NCI-H2196 treated with DMSO at 0.1 percent for 48 hours (cell line): ENCODE measurements around the gene ITPKA.

Experiments
- DNase-seq: peaks from one replicate; lab custom pipeline; 2025; ENCODE audit not compliant: unreplicated experiment; lab: John Stamatoyannopoulos, UW

ITPKA gene

DNA sequence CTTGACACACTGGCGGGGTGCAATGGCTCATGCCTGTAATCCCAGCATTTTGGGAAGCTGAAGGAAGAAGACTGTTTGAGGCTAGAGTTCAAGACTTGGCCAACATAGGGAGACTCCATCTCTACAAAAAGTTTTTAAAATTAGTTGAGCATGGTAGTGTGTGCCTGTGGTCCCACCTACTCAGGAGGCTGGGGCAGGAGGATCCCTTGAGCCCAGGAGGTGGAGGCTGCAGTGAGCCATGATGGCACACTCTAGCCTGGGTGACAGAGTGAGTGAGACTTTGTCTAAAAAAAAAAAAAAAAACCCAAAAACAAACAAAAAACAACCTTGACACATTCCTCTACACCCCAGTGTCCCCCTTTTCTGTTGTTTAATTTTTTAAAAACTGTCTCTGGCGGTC is 4.0 kb upstream of the ITPKA start:
- DNase-seq: no peak

DNA sequence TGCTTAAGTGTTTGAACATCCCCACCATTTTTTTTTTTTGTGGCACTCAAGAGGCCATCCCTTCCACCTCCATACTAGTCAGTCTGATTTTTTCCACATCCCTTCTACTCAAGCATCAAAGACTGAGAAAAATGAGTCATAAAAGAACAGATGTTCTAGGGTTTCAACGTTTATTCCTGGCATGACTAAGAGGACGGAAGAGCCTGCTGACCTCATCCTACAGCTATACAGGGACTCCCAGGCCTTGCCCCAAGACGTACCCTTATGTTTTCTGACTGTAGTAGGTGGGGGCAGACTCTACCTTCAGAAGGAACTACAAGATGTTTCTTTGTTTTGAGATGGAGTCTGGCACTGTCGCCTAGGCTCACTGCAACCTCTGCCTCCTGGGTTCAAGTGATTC is 3.3 kb upstream of the ITPKA start:
- no peak for DNase-seq

DNA sequence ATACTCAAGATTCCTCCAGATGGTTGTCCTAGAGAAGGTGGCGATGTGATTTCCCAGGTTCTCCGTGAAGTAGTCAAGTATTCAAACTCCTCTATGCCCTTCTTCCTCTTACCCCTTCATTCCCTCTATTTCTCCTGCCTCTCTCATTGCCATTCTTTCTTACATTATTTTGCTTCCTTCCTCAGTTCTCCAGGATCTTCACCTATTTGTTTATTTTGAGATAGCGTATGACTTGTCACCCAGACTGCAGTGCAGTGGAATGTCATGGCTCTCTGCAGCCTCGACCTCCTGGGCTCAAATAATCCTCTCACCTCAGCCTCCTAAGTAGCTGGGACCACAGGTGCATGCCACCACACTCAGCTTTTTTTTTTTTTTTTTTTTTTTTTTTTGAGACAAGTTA is 1.8 kb upstream of the ITPKA start:
- no peak for DNase-seq

DNA sequence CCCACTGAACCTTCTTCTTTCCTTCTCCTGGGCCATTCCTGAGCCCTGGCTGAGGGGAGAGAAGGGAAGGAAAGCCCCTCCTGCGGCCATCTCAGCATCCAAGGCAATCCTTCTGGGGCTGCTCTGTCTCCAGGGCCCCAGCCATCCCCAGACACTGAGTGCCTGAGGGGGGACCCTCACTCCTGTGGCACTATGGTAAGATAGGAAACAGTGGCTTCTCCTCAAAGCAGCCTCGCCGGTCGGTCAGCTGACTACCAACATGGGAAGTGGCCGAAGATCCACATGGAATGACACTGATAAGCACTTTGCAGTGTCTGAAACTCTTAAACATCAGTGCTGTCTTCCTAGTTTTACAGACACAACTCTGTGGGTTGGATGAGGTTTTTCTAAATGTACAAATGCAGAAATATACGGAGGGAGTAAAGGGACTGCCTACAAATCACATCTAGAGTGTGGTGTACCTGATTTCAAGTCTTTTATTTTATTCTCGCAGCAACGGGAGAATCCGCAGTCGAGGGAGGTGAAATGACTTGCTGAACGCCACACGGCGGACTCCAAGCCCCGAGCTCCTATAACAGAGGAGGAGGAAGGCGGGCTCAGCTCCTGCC is 973 bp upstream of the ITPKA start:
- DNase-seq: no peak

DNA sequence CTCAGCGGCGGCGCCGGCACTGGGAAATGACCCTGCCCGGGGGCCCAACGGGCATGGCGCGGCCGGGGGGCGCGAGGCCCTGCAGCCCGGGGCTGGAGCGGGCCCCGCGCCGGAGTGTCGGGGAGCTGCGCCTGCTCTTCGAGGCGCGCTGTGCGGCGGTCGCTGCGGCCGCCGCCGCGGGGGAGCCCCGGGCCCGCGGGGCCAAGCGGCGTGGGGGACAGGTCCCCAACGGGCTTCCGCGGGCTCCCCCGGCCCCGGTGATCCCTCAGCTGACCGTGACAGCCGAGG is 172 bp downstream of the ITPKA start:
- DNase-seq: no peak

DNA sequence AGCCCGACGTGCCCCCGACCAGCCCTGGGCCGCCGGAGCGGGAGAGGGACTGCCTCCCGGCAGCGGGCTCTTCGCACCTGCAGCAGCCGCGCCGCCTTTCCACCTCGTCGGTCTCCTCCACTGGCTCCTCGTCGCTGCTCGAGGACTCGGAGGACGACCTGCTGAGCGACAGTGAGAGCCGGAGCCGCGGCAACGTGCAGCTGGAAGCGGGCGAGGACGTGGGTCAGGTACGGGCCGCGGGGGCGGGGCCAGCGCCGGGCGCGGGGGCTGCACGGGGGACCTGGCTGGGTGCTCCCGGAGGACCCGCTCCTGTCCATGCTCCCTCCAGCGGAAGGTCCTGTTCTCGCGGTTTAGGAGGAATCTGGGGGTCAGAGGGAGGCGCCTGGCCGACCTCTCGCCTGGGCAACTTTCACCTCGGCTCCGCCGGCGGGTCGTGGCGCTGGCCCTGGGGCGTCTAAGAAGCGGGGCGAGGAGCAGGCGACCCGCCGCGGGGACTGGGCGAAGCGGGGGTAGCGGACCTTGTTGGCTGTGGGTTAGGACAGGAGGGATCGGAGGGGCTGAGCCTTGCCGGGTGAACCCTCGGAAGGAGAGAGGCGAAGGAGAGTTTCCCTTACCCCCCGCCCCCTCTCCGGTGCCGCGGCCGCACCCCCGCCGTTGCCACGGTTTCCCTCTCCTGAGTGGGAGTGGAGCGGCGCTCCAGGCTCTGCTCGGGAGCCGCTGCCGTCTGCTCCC is 682 bp downstream of the ITPKA start:
- DNase-seq: no peak

DNA sequence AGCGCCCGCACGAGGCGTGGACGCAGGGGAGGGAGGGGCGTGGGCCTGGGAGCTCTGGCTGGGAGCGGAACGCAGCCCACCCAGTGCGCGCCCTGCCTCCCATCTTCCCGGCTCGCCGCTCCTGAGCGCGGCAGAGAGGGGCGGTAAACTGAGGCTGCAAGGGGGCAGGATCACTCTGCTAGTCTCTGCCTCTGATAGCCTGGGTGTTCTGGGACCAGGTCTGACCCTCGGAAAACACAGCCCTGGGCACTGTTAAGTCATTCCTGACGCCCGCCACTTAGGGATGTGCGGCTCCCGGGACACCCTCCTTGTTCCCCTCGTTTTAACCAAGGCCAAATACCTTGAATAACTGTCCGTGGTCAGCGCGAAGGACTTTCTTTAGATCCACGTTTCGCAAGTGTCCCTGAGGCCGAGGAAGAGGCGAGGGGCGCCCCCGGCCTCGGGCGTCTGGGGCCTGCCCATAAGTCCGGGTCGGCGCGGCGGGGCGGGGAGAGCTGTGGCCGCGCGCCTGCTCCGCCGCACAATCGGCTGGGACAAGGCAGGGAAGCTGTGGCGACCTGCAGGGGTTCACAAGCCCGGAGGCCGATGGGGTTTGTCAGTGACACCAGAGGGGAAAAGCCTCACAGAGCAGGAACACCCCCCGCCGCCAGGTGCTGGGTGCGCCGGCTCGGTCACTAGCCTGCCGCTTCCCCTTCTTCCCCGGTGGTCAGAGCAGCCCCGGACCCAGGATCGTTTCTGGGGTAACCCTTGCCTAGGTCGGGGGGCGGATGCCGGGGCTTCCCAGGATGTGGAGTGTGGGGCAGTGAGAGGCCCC is 1.5 kb downstream of the ITPKA start:
- DNase-seq: no peak

DNA sequence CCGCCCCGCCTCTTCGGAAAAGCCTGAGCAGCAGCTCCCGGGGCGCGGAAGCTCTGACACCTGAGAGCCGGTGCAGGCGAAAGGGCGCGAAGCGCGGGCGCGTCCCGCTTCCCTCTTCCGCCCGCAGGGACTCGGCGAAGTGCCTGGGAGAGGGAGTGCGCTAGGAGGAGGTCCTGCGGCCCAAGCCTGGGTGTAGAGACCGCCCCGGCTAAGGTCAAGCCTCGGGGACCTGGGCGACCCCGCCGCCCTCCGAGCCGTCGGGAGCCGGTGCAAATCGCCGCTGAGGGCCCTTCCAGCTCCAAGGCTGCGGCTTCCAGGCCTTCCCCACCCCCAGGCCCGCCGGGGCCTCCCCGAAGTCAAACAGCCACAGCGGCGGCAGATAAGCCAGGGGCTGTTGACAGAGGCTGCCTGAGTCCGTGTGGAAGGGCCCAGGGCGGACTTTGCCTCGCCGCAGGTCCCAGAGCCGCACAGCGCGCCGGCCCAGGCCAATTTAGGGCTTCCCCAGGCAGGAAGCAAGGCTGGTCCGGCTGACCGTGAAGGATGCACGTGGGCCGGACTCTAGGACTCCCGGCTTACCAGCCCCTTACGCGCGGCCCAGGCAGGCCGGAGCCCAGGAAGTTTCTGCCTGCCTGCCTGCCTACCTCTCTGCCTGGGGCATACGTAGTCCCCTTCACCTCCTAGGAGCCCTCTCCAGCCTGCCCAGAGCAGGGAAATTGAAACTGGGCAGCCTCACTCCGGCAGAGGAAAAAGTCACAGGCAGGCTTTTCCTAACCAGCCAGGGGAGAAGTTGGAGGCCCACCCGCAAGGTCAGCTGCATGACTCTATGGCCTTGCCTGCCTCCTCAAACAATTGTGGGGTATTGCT is 2.3 kb downstream of the ITPKA start:
- no peak for DNase-seq

DNA sequence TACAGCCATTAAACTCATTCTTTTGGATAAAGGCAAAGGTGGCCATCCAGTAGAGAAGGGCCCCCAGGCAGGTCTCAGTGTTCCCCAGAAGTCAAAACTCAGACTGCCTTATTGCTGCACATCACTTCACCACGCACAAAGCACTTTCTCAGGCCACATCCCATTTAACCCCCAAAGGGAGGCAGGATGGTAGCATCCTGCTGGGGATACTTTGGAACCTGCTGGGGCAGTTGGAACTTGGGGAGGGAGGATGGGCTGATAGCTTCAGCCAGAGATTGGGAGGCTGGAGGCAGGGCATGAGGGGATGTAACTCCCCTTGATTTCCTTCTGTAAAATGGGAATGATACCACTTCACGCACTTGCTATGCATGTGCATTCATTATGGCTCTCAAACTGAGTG is 5.0 kb downstream of the ITPKA start:
- no peak for DNase-seq

DNA sequence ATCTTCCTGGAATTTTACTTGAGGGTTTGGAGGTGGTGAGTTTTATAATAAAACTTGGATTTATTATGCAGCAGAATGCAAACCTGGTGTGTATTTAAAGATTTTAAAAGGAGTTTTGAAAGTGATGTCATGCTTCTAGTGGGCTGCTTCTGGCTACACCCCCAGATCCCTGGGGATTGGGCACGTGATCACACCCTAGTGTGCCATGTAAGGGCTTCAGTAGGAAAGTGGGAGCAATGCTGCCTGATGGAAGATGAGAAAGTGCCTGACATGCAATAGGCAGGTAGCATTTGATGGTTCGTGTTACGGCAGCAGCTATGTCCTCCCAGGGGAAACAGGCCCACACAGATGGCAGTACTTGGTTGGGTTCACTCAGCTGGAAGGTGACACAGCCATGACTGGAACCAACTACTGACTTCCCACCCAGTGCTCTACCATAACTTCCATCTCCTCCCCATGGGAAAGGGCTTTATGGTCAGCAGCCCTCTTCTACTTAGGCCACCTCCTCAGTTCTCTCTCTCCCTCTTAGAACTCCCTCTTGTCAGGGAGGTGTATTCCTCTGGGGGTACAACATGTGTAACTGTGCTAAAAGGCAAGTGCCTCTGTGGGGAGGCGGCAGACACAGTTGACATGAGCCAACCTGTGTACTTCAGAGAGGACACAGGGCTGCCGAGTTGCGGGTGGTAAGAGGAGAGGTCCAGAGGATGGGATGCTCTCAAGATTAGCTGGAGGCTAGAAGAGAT is 5.6 kb downstream of the ITPKA start:
- no peak for DNase-seq

DNA sequence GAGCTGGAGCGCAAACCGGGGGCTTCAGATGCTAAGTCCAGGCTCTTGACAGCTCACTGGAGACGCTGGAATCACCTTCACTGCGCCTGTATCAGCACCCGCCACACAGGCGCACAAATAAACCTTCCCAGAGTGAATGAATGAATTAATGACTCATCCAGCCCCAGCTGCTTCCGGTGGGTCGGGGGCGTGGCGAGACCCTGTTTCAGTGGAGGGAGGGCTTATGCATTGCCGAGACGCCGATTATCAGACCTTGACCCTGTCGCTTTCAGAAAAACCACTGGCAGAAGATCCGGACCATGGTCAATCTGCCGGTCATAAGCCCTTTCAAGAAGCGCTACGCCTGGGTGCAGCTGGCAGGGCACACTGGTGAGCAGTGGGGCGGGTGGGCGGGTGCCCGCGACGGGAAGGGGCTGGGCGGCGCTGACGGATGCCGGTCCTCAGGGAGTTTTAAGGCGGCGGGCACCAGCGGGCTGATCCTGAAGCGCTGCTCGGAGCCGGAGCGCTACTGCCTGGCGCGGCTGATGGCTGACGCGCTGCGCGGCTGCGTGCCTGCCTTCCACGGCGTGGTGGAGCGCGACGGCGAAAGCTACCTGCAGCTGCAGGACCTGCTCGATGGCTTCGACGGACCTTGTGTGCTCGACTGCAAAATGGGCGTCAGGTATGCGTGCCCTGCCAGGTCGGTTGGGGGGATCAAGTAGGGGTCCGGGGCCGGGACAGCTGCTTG is 7.7 kb downstream of the ITPKA start:
- no peak for DNase-seq

DNA sequence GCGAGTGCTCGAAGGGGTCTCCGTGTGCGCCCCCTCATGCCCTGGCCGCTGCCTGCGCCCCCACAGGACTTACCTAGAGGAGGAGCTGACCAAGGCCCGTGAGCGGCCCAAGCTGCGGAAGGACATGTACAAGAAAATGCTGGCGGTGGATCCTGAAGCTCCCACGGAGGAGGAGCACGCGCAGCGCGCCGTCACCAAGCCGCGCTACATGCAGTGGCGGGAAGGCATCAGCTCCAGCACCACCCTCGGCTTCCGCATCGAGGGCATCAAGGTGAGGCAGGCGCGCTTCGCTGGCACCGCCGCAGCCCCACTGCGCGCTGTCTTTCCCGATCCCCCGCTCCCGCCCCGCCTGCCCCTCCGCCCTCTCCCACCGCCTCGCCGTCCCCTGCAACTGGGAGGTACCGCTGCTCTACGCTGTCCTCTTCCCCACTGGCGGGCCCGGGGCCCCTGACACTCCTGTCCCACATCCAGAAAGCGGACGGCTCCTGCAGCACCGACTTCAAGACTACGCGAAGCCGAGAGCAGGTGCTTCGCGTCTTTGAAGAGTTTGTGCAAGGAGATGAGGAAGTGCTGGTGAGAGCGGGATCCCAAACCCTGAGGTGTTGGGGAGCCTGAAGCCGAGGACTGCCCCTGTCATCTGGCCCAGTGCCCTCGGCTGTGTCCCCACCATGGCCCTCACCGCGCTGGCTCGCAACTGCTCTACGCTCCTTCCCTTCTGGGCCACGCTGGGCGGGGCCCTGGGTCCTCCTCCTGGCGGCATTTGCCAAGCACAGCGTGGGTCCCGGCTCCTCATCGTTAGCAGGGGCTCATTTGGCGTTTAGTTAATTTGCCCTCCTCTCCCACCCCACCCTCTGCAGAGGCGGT is 8.5 kb downstream of the ITPKA start:
- DNase-seq: no peak

DNA sequence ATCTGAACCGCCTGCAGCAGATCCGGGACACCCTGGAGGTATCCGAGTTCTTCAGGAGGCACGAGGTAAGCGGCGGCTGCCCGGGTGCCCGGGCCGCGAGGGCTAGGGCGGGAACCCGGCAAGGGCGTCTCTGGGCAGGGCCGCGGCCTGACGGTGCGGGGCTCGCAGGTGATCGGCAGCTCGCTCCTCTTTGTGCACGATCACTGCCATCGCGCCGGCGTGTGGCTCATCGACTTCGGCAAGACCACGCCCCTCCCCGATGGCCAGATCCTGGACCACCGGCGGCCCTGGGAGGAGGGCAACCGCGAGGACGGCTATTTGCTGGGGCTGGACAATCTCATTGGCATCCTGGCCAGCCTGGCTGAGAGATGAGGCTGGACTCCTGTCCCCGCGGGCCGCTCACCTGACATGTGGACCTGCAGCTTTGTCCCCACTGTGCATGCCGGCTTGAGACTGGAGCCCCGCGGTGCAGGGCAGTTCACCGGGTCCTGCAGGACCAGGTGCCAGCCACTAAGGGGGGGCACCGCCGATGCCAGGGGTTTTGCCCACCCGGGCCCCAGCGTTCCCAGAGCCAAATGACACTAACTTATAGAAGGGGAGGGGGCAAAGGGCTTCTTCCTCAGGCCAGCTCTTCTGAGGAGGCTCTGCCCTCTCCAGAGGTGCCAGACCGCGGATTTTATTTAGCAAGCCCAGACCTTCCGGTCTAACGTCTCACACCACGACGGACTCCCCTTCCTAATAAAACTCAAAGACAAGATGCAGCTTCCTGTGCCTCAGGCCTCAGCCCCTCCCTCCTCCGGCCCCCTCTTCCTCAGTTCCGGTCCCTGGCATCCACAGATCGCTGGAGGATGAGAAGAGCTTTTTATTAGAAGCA is 9.4 kb downstream of the ITPKA start:
- DNase-seq: no peak

DNA sequence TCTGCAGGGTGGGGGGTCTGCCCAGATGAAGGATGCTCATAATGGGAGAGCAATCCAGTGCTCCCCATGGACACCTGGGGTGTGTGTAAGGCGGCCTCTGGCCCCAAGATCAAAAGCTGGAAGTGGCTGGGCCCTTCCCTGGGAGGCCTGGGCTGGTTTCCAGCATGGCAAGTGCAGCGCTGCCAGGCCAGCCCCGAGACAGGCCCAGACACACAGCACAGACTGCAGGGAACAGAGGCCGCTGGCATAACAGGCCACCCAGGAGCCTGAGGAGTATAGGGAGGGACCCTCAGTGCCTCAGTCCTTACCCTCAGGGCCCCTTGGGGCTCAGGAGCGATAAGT is 10.0 kb downstream of the ITPKA start:
- DNase-seq: no peak

DNA sequence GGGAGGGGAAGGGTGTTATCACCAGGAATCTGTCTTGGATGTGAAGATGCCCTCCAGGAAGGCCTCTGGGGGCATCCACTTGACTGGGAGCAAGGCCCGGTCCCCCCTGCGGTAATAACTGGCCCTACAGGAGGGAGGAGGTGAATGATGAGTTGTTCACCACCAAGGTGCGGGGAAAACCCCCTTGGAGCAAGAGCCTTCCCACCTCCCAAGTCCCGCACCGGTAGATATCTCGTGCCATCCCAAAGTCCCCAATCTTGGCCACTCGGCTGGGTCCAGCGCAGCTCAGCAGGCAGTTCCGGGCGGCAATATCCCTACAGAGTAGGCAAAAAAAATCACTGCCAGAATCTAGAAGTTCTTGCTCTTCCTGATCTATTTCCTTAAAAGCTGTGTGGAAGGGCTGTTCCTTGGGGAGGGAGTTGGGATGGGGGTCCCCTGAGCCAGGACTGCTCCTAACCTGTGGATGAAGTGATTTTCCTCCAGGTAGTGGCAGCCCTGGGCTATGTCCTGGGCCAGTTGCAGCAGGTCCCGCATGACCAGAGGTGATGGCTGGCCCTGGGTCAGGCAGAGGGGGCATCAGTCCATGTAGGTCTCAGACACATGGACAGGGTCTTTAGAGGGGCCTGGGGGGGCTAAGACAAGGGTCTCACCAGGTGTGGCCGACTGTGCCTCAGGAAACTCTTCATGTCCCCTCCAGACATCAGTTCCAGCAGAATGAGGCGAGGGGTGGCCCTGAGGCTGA is 11.2 kb downstream of the ITPKA start:
- no peak for DNase-seq

DNA sequence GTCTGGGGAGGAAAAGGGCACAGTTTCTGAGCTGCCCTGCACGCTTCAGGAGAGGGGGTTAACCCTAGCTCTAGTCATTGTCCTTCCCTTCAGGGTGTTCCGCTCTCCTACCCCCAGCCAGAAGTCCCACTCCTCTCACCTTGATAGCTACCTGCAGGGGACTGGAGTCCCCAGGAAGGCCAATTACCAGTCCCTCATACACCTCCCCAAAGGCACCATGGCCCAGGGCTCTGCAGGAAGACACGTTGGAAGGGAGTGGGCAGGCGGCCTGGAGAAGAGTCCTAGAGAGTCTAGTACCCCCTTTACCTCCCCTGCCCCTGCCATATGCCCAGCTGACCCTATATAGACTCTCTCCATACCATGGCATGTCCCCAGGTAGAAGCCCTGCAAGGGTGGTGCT is 12.1 kb downstream of the ITPKA start:
- DNase-seq: no peak

DNA sequence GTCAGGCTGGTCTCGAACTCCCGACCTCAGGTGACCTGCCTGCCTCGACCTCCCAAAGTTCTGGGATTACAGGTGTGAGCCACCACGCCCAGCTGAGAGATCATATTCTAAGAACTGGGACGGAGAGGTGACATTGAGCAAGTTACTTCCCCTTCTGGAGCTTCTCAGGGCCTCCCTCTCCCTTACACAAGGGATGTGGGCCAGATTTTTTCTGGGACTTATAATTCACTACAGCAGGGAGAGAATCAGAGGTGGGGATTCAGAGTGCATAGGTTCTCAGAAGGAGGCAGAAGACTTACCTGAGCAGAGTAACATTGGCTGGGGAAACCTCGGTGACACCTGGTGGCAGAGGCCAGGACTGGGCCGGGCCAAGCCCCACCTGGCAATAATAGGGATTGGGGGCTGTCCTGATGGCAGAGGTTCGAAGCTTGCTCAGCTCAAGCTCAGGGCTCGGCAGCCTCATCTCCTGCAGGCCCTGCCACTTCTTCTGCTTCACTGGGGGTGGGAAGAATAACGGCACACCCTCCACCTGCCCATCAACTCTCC is 13.2 kb downstream of the ITPKA start:
- no peak for DNase-seq
